CD8-positive, alpha-beta memory T cell (primary cell): ENCODE data around the gene PVR. TPM values are rescaled to one million over a fixed set of nuclear protein-coding genes. Genes with fewer than 3 reads are reported as not detected.

ENCODE experiments used
- CTCF ChIA-PET: fragments of 350-600 bp; sonication (Branson Sonifier 250); formaldehyde crosslinking; loops from one replicate; lab custom pipeline; 2021; ENCODE audit warnings: antibody characterized with exemption; lab: Charles Lee
- POLR2A ChIA-PET: fragments of 350-600 bp; sonication (Branson Sonifier 250); formaldehyde crosslinking; loops from one replicate; lab custom pipeline; 2021; ENCODE audit warnings: antibody characterized with exemption; lab: Charles Lee
- DNase-seq, 5 donors: peaks; one replicate each; pipeline versions ENCODE4 v3.0.0 to v3.0.0-alpha.2; 2020 to 2022; ENCODE audit warnings: mixed read lengths in 1 of 5
- H3K27ac ChIP-seq: one replicate; pipeline ENCODE4 v1.7.0; 2013; ENCODE audit warnings: low read depth, mild to moderate bottlenecking, low read length, moderate library complexity
- H3K27me3 ChIP-seq: 2 replicates; pipeline ENCODE4 v1.7.0; 2013; ENCODE audit warnings: low read length, mild to moderate bottlenecking; ENCODE audit not compliant: insufficient read depth, poor library complexity, severe bottlenecking
- H3K36me3 ChIP-seq: 2 replicates; pipeline ENCODE4 v1.7.0; 2013; ENCODE audit warnings: mild to moderate bottlenecking, low read length, moderate library complexity; ENCODE audit not compliant: insufficient read depth
- H3K4me1 ChIP-seq: 2 replicates; pipeline ENCODE4 v1.7.0; 2013; ENCODE audit warnings: mild to moderate bottlenecking, low read length, moderate library complexity; ENCODE audit not compliant: insufficient read depth
- H3K4me3 ChIP-seq: 2 replicates; pipeline ENCODE4 v1.7.0; 2013; ENCODE audit warnings: mild to moderate bottlenecking, low read length
- H3K9me3 ChIP-seq: 2 replicates; pipeline ENCODE4 v1.7.0; 2013; ENCODE audit warnings: mild to moderate bottlenecking, low read length
- H3K27ac Mint-ChIP-seq, 8 donors: one replicate each; pipeline ENCODE4 v1.8.0; 2020 to 2021; ENCODE audit warnings: mixed read lengths in 8 of 8, mild to moderate bottlenecking in 6 of 8, inconsistent platforms in 3 of 8, moderate library complexity in 3 of 8
- H3K27me3 Mint-ChIP-seq, 2 donors: one replicate each; pipeline ENCODE4 v1.8.0; 2020 to 2021; ENCODE audit warnings: mixed read lengths in 2 of 2, mild to moderate bottlenecking in 1 of 2, moderate library complexity in 1 of 2
- H3K36me3 Mint-ChIP-seq, 3 donors: one replicate each; pipeline ENCODE4 v1.8.0; 2020 to 2021; ENCODE audit warnings: mixed read lengths in 3 of 3, inconsistent platforms in 1 of 3, mild to moderate bottlenecking in 1 of 3
- H3K4me1 Mint-ChIP-seq, 3 donors: one replicate each; pipeline ENCODE4 v1.8.0; 2020 to 2021; ENCODE audit warnings: mixed read lengths in 3 of 3, inconsistent platforms in 1 of 3, mild to moderate bottlenecking in 1 of 3
- H3K4me3 Mint-ChIP-seq, 7 donors: one replicate each; pipeline ENCODE4 v1.8.0; 2020 to 2021; ENCODE audit warnings: mixed read lengths in 7 of 7, mild to moderate bottlenecking in 6 of 7, moderate library complexity in 4 of 7, inconsistent platforms in 2 of 7
- H3K9me3 Mint-ChIP-seq, 5 donors: one replicate each; pipeline ENCODE4 v1.8.0; 2020 to 2022; ENCODE audit warnings: mixed read lengths in 5 of 5, mild to moderate bottlenecking in 3 of 5, moderate library complexity in 2 of 5, inconsistent platforms in 1 of 5
- polyA plus RNA-seq: library from polyadenylated mRNA; unstranded; fragments of 300-500 nt; fragmentation: Illumina TruSeq; gene quantifications from one replicate; pipeline ENCODE4 v1.2.3, GENCODE V29; 2021
- total RNA-seq, 2 experiments: library from RNA; stranded (reverse); gene quantifications; one replicate each; pipeline ENCODE4 v1.2.3, GENCODE V29; 2021

PVR gene
- total and polyA plus RNA-seq, 3 experiments from 2014 or later: 0.56 to 5.3 (median 5.2) TPM

DNA sequence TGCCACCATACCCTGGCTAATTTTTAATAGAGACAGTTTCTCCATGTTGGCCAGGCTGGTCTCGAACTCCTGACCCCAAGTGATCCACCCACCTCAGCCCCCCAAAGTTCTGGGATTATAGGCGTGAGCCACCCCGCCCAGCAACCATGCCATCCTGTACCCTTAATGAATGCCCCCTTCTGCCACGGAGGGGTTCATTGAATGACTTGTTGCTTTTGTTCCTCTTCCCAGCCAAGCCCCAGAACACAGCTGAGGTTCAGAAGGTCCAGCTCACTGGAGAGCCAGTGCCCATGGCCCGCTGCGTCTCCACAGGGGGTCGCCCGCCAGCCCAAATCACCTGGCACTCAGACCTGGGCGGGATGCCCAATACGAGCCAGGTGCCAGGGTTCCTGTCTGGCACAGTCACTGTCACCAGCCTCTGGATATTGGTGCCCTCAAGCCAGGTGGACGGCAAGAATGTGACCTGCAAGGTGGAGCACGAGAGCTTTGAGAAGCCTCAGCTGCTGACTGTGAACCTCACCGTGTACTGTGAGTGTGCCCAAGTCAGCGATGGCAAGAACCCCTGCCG is 6.0 kb downstream of the PVR start:
- no peaks in the 10 kb centered on the region for H3K9me3 ChIP-seq
- H3K36me3 Mint-ChIP-seq: no peaks in the 10 kb centered on the region
- H3K36me3 ChIP-seq: no peaks in the 10 kb centered on the region
- no peaks in the 10 kb centered on the region for H3K4me1 ChIP-seq
- ChIA-PET POLR2A (no interaction called here), CTCF (no interaction called here)
- peaks cover 0 to 4% (median 4%) of the 10 kb centered on the region in 3 donors for H3K4me1 Mint-ChIP-seq
- H3K27ac Mint-ChIP-seq: no peak overlapping the region
- no peak overlapping the region for H3K4me3 Mint-ChIP-seq
- H3K4me3 ChIP-seq: no peak overlapping the region
- peaks cover 11 to 20% of the 10 kb centered on the region in 2 donors for H3K27me3 Mint-ChIP-seq
- no peaks in the 10 kb centered on the region for H3K9me3 Mint-ChIP-seq
- H3K27me3 ChIP-seq: no peaks in the 10 kb centered on the region
- no peak overlapping the region for H3K27ac ChIP-seq
- no peak for DNase-seq

DNA sequence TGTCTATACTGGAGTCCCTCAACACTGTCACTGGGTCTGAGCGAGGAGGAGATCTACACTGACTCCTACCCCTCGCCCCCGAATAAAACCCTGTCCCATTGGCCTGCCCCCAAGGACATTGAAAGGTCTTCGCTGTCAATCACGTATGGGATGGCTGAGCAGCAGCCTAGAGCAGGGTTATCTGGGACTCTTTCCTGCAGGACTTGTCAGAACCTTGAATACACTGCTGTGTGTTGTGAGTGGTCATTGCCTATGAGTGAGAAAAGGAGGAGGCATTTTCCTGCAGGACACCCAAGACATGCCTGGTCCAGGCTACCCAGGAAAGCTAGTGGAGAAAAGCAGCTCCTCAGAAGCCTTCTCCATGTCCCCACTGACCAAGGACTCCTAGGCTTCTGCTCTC is 9.6 kb downstream of the PVR start:
- Mint-ChIP-seq H3K27ac (no peak overlapping the region), H3K36me3 (no peaks in the 10 kb centered on the region), H3K27me3 (peaks cover 2 to 11% of the 10 kb centered on the region in 2 donors), H3K9me3 (no peaks in the 10 kb centered on the region), H3K4me1 (peaks cover 2 to 19% (median 12%) of the 10 kb centered on the region in 3 donors), H3K4me3 (no peak overlapping the region)
- ChIA-PET CTCF (no interaction called here), POLR2A (no interaction called here)
- Histone ChIP-seq H3K4me3 (no peak overlapping the region), H3K27ac (no peak overlapping the region), H3K36me3 (no peaks in the 10 kb centered on the region), H3K27me3 (no peaks in the 10 kb centered on the region), H3K9me3 (no peaks in the 10 kb centered on the region), H3K4me1 (no peaks in the 10 kb centered on the region)
- DNase-seq: no peak

DNA sequence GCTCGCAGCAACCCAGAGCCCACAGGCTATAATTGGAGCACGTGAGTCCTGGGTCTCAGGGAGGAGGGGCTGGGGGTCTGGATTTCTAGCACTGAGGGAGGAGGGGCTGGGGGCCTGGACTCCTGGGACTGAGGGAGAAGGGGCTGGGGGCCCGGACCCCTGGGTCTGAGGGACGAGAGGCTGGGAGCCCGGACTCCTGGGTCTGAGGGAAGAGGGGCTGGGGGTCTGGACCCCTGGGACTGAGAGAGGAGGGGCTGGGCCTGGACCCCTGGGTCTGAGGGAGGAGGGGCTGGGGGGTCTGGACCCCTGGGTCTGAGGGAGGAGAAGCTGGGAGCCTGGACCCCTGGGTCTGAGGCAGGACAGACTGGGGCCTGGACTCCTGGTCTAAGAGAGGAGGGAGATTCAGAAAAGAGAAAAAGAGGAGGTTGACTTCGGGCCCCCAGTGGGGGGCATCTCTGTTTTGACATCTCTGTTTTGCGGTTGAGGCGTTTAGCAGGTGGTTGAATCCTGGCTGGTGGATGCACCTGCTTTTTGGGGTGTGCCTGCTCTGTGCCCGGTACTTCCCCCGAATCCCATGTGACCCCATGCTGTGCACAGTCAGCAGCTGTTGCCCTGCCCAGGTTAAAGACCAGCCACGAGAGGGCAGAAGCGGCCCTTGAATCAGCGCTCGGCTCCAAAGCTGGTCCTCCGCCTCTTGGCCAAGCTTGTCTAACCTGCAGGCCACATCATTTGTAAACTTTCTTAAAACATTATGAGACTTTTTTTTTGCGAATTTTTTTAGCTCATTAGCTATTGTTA is 10.5 kb downstream of the PVR start:
- Histone ChIP-seq H3K9me3 (no peaks in the 10 kb centered on the region), H3K36me3 (no peaks in the 10 kb centered on the region), H3K4me1 (no peaks in the 10 kb centered on the region), H3K27ac (no peak overlapping the region), H3K27me3 (no peaks in the 10 kb centered on the region), H3K4me3 (no peak overlapping the region)
- CTCF ChIA-PET: interaction anchor here (0.6 to 1.0 kb wide), 3 partner anchors 9 to 70 kb away, joined by 3 read pairs; no protein-coding TSS in a partner anchor
- POLR2A ChIA-PET: no interaction called here
- no peak overlapping the region for H3K4me3 Mint-ChIP-seq
- no peaks in the 10 kb centered on the region for H3K36me3 Mint-ChIP-seq
- peaks cover 2 to 11% of the 10 kb centered on the region in 2 donors for H3K27me3 Mint-ChIP-seq
- H3K9me3 Mint-ChIP-seq: no peaks in the 10 kb centered on the region
- peak; percentile 37 to 73 (median 39) for DNase-seq
- H3K4me1 Mint-ChIP-seq: peaks cover 2 to 19% (median 12%) of the 10 kb centered on the region in 3 donors
- peak overlapping the region in 2 of 8 donors; percentile 25 to 55 for H3K27ac Mint-ChIP-seq

DNA sequence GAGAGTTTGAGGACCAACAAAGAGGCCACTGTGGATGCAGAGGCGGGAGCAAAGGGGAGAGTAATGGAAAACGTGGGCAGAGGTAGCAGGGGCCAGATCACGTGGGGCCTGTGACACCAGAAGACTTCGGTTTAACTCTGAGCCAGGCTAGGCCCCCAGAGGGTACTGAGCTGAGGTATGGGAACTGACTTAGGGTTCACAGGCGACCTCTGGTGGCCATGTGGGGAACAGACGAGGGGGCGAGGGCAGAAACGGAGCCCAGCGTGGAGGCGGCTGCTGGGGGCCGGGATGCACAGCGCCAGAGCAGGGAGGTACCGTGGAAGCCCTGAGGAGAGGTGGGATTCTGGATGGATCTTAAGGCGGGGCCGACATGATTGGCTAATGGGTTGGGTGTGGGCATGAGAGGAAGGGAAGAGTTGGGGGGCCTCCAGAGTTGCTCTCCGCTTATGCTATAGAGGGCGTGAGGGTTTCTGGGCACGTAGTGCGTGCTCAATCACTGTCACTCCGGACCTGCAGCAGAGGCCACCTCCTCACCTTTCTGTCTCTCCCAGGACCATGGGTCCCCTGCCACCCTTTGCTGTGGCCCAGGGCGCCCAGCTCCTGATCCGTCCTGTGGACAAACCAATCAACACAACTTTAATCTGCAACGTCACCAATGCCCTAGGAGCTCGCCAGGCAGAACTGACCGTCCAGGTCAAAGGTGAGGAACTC is 13.7 kb downstream of the PVR start:
- peaks cover 2 to 4% of the 10 kb centered on the region in 2 donors for H3K27me3 Mint-ChIP-seq
- Histone ChIP-seq H3K27ac (no peak overlapping the region), H3K4me1 (no peaks in the 10 kb centered on the region), H3K27me3 (no peaks in the 10 kb centered on the region), H3K4me3 (no peak overlapping the region), H3K36me3 (no peaks in the 10 kb centered on the region), H3K9me3 (no peaks in the 10 kb centered on the region)
- no peak overlapping the region for H3K4me3 Mint-ChIP-seq
- no peaks in the 10 kb centered on the region for H3K36me3 Mint-ChIP-seq
- H3K9me3 Mint-ChIP-seq: no peaks in the 10 kb centered on the region
- H3K4me1 Mint-ChIP-seq: peaks cover 2 to 19% (median 12%) of the 10 kb centered on the region in 3 donors
- CTCF ChIA-PET: interaction anchor here (1.5 kb wide), 1 partner anchor 113 kb away, joined by 5 read pairs; no protein-coding TSS in a partner anchor
- peak; percentile 25 to 60 (median 48) for DNase-seq
- POLR2A ChIA-PET: no interaction called here
- H3K27ac Mint-ChIP-seq: peak overlapping the region in 1 of 8 donors; percentile 84

DNA sequence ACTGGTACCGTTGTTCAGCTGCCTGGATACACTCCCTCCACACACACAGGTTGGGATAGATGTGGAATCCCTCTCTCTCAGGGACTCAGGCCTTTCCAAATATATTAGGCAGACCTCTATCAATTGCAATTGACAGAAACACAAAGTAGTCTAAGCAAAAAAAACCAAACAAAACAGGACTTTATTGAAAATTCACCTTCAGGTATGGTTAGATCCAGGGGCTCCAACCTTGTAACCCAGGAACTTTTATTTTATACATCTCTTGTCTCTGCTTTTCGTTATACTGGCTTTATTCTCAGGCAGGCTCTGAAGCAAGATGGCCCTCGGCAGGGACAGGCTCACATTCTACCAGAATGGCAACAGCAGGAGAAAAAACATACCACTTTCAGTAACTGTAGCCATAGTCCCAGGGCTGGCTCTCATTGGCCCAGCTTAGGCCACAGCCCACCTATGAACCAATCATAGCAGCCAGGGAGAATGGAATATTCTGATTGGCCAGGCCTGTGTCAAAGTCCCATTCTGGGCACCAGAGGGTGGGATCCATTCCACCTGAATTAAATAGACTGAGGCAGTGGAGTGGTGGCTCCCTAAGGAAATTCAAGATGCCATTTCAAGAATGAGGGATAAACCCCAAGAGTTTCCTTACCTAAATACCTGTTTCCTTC is 14.5 kb downstream of the PVR start:
- peaks cover 2 to 19% (median 12%) of the 10 kb centered on the region in 3 donors for H3K4me1 Mint-ChIP-seq
- Histone ChIP-seq H3K4me3 (no peak overlapping the region), H3K27ac (no peak overlapping the region), H3K36me3 (no peaks in the 10 kb centered on the region), H3K9me3 (no peaks in the 10 kb centered on the region), H3K27me3 (no peaks in the 10 kb centered on the region), H3K4me1 (no peaks in the 10 kb centered on the region)
- no peaks in the 10 kb centered on the region for H3K9me3 Mint-ChIP-seq
- no peak overlapping the region for H3K4me3 Mint-ChIP-seq
- no peaks in the 10 kb centered on the region for H3K36me3 Mint-ChIP-seq
- peaks cover 4% of the 10 kb centered on the region in 2 donors for H3K27me3 Mint-ChIP-seq
- no peak overlapping the region for H3K27ac Mint-ChIP-seq
- CTCF ChIA-PET: interaction anchor here (0.6 to 1.5 kb wide), 2 partner anchors 63 to 112 kb away, joined by 3 to 5 read pairs; no protein-coding TSS in a partner anchor
- peak in 1 of 5 donors; percentile 1 for DNase-seq
- POLR2A ChIA-PET: no interaction called here

DNA sequence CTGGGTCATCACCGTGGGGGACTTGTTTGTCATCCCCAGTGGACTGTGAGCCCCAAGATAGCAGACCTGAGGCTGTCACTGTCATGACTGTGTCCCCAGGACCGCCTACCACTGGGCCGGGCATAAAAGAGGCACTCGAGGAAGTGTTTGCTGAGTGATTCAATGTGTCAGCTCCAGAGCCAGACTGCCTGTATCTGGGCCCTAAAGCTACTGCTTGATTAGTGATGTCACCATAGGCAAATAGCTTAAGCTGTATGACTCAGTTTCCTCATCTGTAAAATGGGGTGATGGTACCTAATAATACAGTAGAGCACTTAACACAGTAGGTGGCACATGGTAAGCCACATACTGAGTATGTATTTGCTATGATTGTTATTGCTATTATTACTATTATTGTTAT is 16.4 kb downstream of the PVR start:
- Histone ChIP-seq H3K36me3 (no peaks in the 10 kb centered on the region), H3K27me3 (no peaks in the 10 kb centered on the region), H3K4me3 (no peak overlapping the region), H3K27ac (no peak overlapping the region), H3K9me3 (no peaks in the 10 kb centered on the region), H3K4me1 (no peaks in the 10 kb centered on the region)
- Mint-ChIP-seq H3K36me3 (no peaks in the 10 kb centered on the region), H3K9me3 (no peaks in the 10 kb centered on the region), H3K4me1 (peaks cover 2 to 13% (median 6%) of the 10 kb centered on the region in 3 donors), H3K4me3 (no peak overlapping the region), H3K27me3 (peaks cover 4% of the 10 kb centered on the region in 2 donors), H3K27ac (no peak overlapping the region)
- ChIA-PET POLR2A (no interaction called here), CTCF (interaction anchor here (1.7 kb wide), 1 partner anchor 12 kb away, joined by 3 read pairs; no protein-coding TSS in a partner anchor)
- DNase-seq: peak in 1 of 5 donors; percentile 6

DNA sequence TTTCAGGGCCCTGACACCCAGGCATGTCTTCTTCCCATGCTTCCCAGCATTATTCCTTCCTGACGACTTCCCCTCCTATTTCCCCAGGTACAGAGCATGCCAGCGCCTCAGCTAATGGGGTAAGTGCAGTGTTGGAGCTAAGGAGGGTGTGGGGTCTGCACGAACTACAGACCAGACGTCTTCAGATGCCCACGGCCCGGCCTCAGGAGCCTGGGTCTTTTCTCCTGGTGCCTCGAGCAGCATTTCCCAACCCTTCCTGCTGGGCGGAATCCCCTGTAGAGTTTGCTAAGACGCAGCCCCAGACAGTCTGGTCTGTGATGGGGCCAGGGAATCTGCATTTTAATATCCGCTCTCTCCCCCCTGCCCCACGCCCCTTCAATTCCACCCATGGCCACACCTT is 17.5 kb downstream of the PVR start:
- DNase-seq: peak in 1 of 5 donors; percentile 10
- no peak overlapping the region for H3K27ac ChIP-seq
- H3K27ac Mint-ChIP-seq: no peak overlapping the region
- H3K27me3 ChIP-seq: no peaks in the 10 kb centered on the region
- H3K36me3 Mint-ChIP-seq: no peaks in the 10 kb centered on the region
- H3K4me1 ChIP-seq: no peaks in the 10 kb centered on the region
- H3K9me3 Mint-ChIP-seq: no peaks in the 10 kb centered on the region
- no peak overlapping the region for H3K4me3 Mint-ChIP-seq
- no peaks in the 10 kb centered on the region for H3K36me3 ChIP-seq
- peaks cover 2 to 13% (median 6%) of the 10 kb centered on the region in 3 donors for H3K4me1 Mint-ChIP-seq
- H3K9me3 ChIP-seq: no peaks in the 10 kb centered on the region
- no peak overlapping the region for H3K4me3 ChIP-seq
- H3K27me3 Mint-ChIP-seq: peaks cover 4% of the 10 kb centered on the region in 2 donors
- ChIA-PET POLR2A (no interaction called here), CTCF (no interaction called here)
